Panc1 (cell line): ENCODE results near the gene CSMD2.

Source experiments
- POLR2AphosphoS5 ChIP-seq: IDR thresholded peaks from 2 replicates; pipeline ENCODE4 v1.6.1; 2012; ENCODE audit warnings: mild to moderate bottlenecking, low read depth, low read length, moderate library complexity
- SIN3A ChIP-seq: IDR thresholded peaks from 2 replicates; pipeline ENCODE4 v1.6.1; 2012; ENCODE audit warnings: low read depth, mild to moderate bottlenecking, low read length, moderate library complexity, borderline replicate concordance; ENCODE audit not compliant: insufficient read depth
- TF ChIP-seq, protein P1 (sequence below): fragments of 450-650 bp; IDR thresholded peaks from 2 replicates; pipeline ENCODE4 v1.5.1; 2017; ENCODE audit warnings: mild to moderate bottlenecking
- TF ChIP-seq, protein P2 (sequence below), 2 experiments: IDR thresholded peaks; 2 replicates each; pipeline ENCODE4 v1.6.1; 2011 to 2012; ENCODE audit warnings: low read depth in 2 of 2, control low read depth in 1 of 2, low read length in 1 of 2, mild to moderate bottlenecking in 1 of 2, moderate library complexity in 1 of 2; ENCODE audit not compliant: insufficient read depth in 1 of 2

DNA sequence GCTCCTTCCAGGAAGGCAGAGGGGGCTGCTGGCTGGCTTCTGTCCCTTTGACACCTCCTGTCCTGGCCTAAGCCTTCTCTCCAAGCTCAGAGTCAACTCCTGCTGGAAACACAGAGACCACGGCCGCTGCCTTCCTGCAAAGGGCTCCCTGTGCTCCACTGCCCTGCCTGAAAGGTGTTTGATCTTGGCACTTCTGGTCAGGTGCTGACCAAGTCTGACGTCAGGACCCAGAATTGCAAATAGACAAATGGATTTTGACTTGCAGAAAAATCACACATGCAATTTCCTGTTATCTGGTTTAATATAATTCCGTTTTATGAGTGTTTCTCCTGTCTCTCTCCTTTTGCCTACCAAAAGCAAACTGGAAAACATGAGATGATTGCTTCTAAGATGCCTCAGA lies 387.7 kb downstream of the CSMD2 start:
- TF ChIP-seq, protein P1, sequence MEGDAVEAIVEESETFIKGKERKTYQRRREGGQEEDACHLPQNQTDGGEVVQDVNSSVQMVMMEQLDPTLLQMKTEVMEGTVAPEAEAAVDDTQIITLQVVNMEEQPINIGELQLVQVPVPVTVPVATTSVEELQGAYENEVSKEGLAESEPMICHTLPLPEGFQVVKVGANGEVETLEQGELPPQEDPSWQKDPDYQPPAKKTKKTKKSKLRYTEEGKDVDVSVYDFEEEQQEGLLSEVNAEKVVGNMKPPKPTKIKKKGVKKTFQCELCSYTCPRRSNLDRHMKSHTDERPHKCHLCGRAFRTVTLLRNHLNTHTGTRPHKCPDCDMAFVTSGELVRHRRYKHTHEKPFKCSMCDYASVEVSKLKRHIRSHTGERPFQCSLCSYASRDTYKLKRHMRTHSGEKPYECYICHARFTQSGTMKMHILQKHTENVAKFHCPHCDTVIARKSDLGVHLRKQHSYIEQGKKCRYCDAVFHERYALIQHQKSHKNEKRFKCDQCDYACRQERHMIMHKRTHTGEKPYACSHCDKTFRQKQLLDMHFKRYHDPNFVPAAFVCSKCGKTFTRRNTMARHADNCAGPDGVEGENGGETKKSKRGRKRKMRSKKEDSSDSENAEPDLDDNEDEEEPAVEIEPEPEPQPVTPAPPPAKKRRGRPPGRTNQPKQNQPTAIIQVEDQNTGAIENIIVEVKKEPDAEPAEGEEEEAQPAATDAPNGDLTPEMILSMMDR = no peak
- no peak for TF ChIP-seq POLR2AphosphoS5
- TF ChIP-seq, protein P2, sequence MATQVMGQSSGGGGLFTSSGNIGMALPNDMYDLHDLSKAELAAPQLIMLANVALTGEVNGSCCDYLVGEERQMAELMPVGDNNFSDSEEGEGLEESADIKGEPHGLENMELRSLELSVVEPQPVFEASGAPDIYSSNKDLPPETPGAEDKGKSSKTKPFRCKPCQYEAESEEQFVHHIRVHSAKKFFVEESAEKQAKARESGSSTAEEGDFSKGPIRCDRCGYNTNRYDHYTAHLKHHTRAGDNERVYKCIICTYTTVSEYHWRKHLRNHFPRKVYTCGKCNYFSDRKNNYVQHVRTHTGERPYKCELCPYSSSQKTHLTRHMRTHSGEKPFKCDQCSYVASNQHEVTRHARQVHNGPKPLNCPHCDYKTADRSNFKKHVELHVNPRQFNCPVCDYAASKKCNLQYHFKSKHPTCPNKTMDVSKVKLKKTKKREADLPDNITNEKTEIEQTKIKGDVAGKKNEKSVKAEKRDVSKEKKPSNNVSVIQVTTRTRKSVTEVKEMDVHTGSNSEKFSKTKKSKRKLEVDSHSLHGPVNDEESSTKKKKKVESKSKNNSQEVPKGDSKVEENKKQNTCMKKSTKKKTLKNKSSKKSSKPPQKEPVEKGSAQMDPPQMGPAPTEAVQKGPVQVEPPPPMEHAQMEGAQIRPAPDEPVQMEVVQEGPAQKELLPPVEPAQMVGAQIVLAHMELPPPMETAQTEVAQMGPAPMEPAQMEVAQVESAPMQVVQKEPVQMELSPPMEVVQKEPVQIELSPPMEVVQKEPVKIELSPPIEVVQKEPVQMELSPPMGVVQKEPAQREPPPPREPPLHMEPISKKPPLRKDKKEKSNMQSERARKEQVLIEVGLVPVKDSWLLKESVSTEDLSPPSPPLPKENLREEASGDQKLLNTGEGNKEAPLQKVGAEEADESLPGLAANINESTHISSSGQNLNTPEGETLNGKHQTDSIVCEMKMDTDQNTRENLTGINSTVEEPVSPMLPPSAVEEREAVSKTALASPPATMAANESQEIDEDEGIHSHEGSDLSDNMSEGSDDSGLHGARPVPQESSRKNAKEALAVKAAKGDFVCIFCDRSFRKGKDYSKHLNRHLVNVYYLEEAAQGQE (IDR thresholded peaks at IDR 0.05; ENCODE audit: insufficient read depth in 1 of 2, low read depth in 2 of 2, low read length in 1 of 2) = no peak
- no peak for TF ChIP-seq SIN3A
